A549 (cell line): Measurements from ENCODE around the gene TEX264. TPM values are rescaled to one million over a fixed set of nuclear protein-coding genes. Genes with fewer than 3 reads are reported as not detected.

Experiments used
- ATAC-seq, 2 experiments: fragments of 200-7000 bp in 1 of 2; fragments of >200 bp in 1 of 2; cut with Nextera tagmentation in 1 of 2; cut with Tn5 transposase in 1 of 2; 3 replicates each; pipeline versions ENCODE4 v1.8.0 to v1.9.1; 2018 to 2020; ENCODE audit warnings: mild to moderate bottlenecking in 1 of 2, moderate library complexity in 1 of 2
- CTCF ChIA-PET: fragments of 300-600 bp; sonication (Branson Sonifier 250); formaldehyde crosslinking; extraction: SDS; loops from one replicate; lab custom pipeline; 2021; ENCODE audit warnings: antibody characterized with exemption, inconsistent platforms; lab: Yijun Ruan, JAX
- POLR2A ChIA-PET: fragments of 350-600 bp; formaldehyde crosslinking; extraction: SDS; loops from one replicate; lab custom pipeline; 2021; ENCODE audit warnings: antibody characterized with exemption, inconsistent platforms; lab: Yijun Ruan, JAX
- DNase-seq, 2 experiments: peaks; one replicate each; pipeline versions ENCODE4 v3.0.0 to v3.0.0-alpha.2; 2011 to 2016; ENCODE audit warnings: low read depth in 1 of 2, low spot score in 1 of 2
- FAIRE-seq: peaks from 2 replicates; lab custom pipeline; 2011; peaks lifted over from hg19 to GRCh38; lab: Jason Lieb, UNC
- H3K27ac ChIP-seq, 2 experiments: fragments of >200 bp; sonication (Bioruptor Twin); formaldehyde crosslinking; 3 replicates each; pipeline ENCODE4 v1.5.1; 2016 to 2017
- H3K4me1 ChIP-seq: fragments of >200 bp; sonication (Bioruptor Twin); formaldehyde crosslinking; 3 replicates; pipeline ENCODE4 v1.6.1; 2016
- H3K4me2 ChIP-seq: fragments of >200 bp; sonication (Bioruptor Twin); formaldehyde crosslinking; 3 replicates; pipeline ENCODE4 v1.6.1; 2016
- H3K4me3 ChIP-seq: fragments of >200 bp; sonication (Bioruptor Twin); formaldehyde crosslinking; 3 replicates; pipeline ENCODE4 v1.5.1; 2016
- H3K9me3 ChIP-seq: fragments of >200 bp; sonication (Bioruptor Twin); formaldehyde crosslinking; 3 replicates; pipeline ENCODE4 v1.6.1; 2016
- BHLHE40 ChIP-seq: IDR thresholded peaks from 2 replicates; pipeline ENCODE4 v1.6.1; 2012; ENCODE audit warnings: low read depth, low read length, inconsistent platforms
- CHD2 ChIP-seq: fragments of 150-350 bp; IDR thresholded peaks from 2 replicates; pipeline ENCODE4 v1.6.1; 2014; ENCODE audit warnings: low read length; ENCODE audit not compliant: partially characterized antibody
- CTCF ChIP-seq: fragments of >200 bp; sonication (Bioruptor Twin); formaldehyde crosslinking; IDR thresholded peaks from 3 replicates; pipeline ENCODE4 v1.5.1; 2016
- ELK1 ChIP-seq: fragments of 150-350 bp; IDR thresholded peaks from 2 replicates; pipeline ENCODE4 v1.6.1; 2014; ENCODE audit warnings: low read depth, mild to moderate bottlenecking, low read length
- FOXS1 ChIP-seq: fragments of 250-450 bp; sonication (Bioruptor Pico); IDR thresholded peaks from 2 replicates; pipeline ENCODE4 v1.5.0; 2020; ENCODE audit warnings: mild to moderate bottlenecking, moderate library complexity
- HEYL ChIP-seq: fragments of 250-450 bp; sonication (Bioruptor Pico); IDR thresholded peaks from 2 replicates; pipeline ENCODE4 v1.8.0; 2021; ENCODE audit warnings: mild to moderate bottlenecking, moderate library complexity
- HOXB13 ChIP-seq: fragments of 250-450 bp; sonication (Bioruptor Pico); IDR thresholded peaks from 2 replicates; pipeline ENCODE4 v1.5.0; 2020; ENCODE audit warnings: low read depth, mild to moderate bottlenecking, moderate library complexity
- HOXB5 ChIP-seq: fragments of 250-450 bp; sonication (Bioruptor Pico); IDR thresholded peaks from 2 replicates; pipeline ENCODE4 v1.5.0; 2020; ENCODE audit warnings: mild to moderate bottlenecking, moderate library complexity
- JUNB ChIP-seq: fragments of >200 bp; sonication (Bioruptor Twin); formaldehyde crosslinking; IDR thresholded peaks from 2 replicates; pipeline ENCODE4 v1.6.1; 2016
- MAFK ChIP-seq: fragments of 450-650 bp; IDR thresholded peaks from 2 replicates; pipeline ENCODE4 v1.6.1; 2014; ENCODE audit not compliant: partially characterized antibody
- NFE2L2 ChIP-seq: fragments of 150-350 bp; conservative IDR thresholded peaks from 2 replicates; pipeline ENCODE4 v1.6.1; 2014; ENCODE audit warnings: low read length
- RAD21 ChIP-seq, 2 experiments: fragments of >200 bp in 1 of 2; sonication (Bioruptor Twin) in 1 of 2; formaldehyde crosslinking in 1 of 2; IDR thresholded peaks in 1 of 2; conservative IDR thresholded peaks in 1 of 2; 2 replicates in 1 of 2; 3 replicates in 1 of 2; pipeline ENCODE4 v1.6.1; 2012 to 2018; ENCODE audit warnings: inconsistent platforms in 1 of 2
- SREBF2 ChIP-seq: fragments of 450-650 bp; IDR thresholded peaks from 2 replicates; pipeline ENCODE4 v1.6.1; 2014; ENCODE audit warnings: mild to moderate bottlenecking, moderate library complexity
- ZSCAN20 ChIP-seq: fragments of 250-450 bp; sonication (Bioruptor Pico); IDR thresholded peaks from 2 replicates; pipeline ENCODE4 v1.8.0; 2022; ENCODE audit warnings: mild to moderate bottlenecking, moderate library complexity
- WGBS: methylation state at CpG from one replicate; pipeline ENCODE4 v1.1.6; 2017; ENCODE audit errors: missing lambda C conversion rate; 5-methylcytosine and 5-hydroxymethylcytosine counted together
- polyA plus RNA-seq, 4 experiments: library from polyadenylated mRNA; depleted of rRNA in 3 of 4; stranded (reverse); fragments of >200 nt; fragmentation: RNase III in 1 of 4; extraction: RNeasy Plus Mini Kit Qiagen cat#74134 plus additional on column Dnase treatment in 1 of 4; gene quantifications; 2 replicates in 3 of 4; 3 replicates in 1 of 4; pipeline ENCODE4 v1.2.3, GENCODE V29; 2011 to 2017
- TF ChIP-seq, protein P1 (sequence below): IDR thresholded peaks from 2 replicates; pipeline ENCODE4 v1.6.1; 2012
- TF ChIP-seq, protein P2 (sequence below): fragments of 250-450 bp; sonication (Bioruptor Pico); IDR thresholded peaks from 2 replicates; pipeline ENCODE4 v1.5.0; 2020; ENCODE audit warnings: low read depth, mild to moderate bottlenecking, moderate library complexity
- TF ChIP-seq, protein P3 (sequence below): IDR thresholded peaks from 2 replicates; pipeline ENCODE4 v1.6.1; 2012; ENCODE audit warnings: low read depth, borderline replicate concordance
- TF ChIP-seq, protein P4 (sequence below): fragments of 200-600 bp; sonication (generic); IDR thresholded peaks from 2 replicates; pipeline ENCODE4 v1.6.1; 2016; ENCODE audit warnings: antibody characterized with exemption, mild to moderate bottlenecking, moderate library complexity
- TF ChIP-seq, protein P5 (sequence below): fragments of 250-450 bp; sonication (Bioruptor Pico); IDR thresholded peaks from 2 replicates; pipeline ENCODE4 v1.5.0; 2021; ENCODE audit warnings: mild to moderate bottlenecking, moderate library complexity, borderline replicate concordance

Gene TEX264
- polyA plus RNA-seq, 2 of the 4 experiments (the other 2 are of a cell fraction) = 47.9 to 54.7 TPM

GRCh38 chr3:51712038-51712420, 41.0 kb downstream of the TEX264 start (continued):
- no peak for TF ChIP-seq CTCF
- no peak for TF ChIP-seq BHLHE40
- TF ChIP-seq, protein P1, sequence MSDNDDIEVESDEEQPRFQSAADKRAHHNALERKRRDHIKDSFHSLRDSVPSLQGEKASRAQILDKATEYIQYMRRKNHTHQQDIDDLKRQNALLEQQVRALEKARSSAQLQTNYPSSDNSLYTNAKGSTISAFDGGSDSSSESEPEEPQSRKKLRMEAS = no peak
- no peak for TF ChIP-seq NFE2L2
- TF ChIP-seq SREBF2 = no peak
- TF ChIP-seq FOXS1 (CRISPR knock-in tag) = no peak

GRCh38 chr3:51712511-51712931, 41.5 kb downstream of the TEX264 start:
- FAIRE-seq (no peak), ATAC-seq (no peak), DNase-seq (no peak)
- ChIA-PET POLR2A (no interaction called here), CTCF (no interaction called here)
- Histone ChIP-seq H3K4me3 (no peak overlapping the region), H3K9me3 (no peaks in the 10 kb centered on the region), H3K4me2 (no peak overlapping the region), H3K4me1 (no peaks in the 10 kb centered on the region), H3K27ac (no peak overlapping the region)
- WGBS = 86% methylated on average over 4 of the region's 20 CpGs
- no peak for TF ChIP-seq CTCF

GRCh38 chr3:51712963-51713362, 41.9 kb downstream of the TEX264 start:
- FAIRE-seq = no peak
- TF ChIP-seq, protein P2, sequence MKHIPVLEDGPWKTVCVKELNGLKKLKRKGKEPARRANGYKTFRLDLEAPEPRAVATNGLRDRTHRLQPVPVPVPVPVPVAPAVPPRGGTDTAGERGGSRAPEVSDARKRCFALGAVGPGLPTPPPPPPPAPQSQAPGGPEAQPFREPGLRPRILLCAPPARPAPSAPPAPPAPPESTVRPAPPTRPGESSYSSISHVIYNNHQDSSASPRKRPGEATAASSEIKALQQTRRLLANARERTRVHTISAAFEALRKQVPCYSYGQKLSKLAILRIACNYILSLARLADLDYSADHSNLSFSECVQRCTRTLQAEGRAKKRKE (CRISPR knock-in tag) = no peak
- TF ChIP-seq CHD2 (no peak), HOXB13 (CRISPR knock-in tag) (no peak), RAD21 (conservative IDR thresholded peaks at IDR 0.05 in 1 of 2, IDR thresholded peaks at IDR 0.05 in 1 of 2) (no peak), NFE2L2 (no peak), MAFK (no peak), HEYL (CRISPR knock-in tag) (no peak), ZSCAN20 (CRISPR knock-in tag) (no peak), ELK1 (no peak), HOXB5 (CRISPR knock-in tag) (no peak), JUNB (no peak)
- TF ChIP-seq, protein P3, sequence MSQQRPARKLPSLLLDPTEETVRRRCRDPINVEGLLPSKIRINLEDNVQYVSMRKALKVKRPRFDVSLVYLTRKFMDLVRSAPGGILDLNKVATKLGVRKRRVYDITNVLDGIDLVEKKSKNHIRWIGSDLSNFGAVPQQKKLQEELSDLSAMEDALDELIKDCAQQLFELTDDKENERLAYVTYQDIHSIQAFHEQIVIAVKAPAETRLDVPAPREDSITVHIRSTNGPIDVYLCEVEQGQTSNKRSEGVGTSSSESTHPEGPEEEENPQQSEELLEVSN = no peak
- TF ChIP-seq, protein P4, sequence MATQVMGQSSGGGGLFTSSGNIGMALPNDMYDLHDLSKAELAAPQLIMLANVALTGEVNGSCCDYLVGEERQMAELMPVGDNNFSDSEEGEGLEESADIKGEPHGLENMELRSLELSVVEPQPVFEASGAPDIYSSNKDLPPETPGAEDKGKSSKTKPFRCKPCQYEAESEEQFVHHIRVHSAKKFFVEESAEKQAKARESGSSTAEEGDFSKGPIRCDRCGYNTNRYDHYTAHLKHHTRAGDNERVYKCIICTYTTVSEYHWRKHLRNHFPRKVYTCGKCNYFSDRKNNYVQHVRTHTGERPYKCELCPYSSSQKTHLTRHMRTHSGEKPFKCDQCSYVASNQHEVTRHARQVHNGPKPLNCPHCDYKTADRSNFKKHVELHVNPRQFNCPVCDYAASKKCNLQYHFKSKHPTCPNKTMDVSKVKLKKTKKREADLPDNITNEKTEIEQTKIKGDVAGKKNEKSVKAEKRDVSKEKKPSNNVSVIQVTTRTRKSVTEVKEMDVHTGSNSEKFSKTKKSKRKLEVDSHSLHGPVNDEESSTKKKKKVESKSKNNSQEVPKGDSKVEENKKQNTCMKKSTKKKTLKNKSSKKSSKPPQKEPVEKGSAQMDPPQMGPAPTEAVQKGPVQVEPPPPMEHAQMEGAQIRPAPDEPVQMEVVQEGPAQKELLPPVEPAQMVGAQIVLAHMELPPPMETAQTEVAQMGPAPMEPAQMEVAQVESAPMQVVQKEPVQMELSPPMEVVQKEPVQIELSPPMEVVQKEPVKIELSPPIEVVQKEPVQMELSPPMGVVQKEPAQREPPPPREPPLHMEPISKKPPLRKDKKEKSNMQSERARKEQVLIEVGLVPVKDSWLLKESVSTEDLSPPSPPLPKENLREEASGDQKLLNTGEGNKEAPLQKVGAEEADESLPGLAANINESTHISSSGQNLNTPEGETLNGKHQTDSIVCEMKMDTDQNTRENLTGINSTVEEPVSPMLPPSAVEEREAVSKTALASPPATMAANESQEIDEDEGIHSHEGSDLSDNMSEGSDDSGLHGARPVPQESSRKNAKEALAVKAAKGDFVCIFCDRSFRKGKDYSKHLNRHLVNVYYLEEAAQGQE = no peak
- TF ChIP-seq, protein P5, sequence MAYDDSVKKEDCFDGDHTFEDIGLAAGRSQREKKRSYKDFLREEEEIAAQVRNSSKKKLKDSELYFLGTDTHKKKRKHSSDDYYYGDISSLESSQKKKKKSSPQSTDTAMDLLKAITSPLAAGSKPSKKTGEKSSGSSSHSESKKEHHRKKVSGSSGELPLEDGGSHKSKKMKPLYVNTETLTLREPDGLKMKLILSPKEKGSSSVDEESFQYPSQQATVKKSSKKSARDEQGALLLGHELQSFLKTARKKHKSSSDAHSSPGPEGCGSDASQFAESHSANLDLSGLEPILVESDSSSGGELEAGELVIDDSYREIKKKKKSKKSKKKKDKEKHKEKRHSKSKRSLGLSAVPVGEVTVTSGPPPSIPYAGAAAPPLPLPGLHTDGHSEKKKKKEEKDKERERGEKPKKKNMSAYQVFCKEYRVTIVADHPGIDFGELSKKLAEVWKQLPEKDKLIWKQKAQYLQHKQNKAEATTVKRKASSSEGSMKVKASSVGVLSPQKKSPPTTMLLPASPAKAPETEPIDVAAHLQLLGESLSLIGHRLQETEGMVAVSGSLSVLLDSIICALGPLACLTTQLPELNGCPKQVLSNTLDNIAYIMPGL (CRISPR knock-in tag) = no peak
- 76% methylated on average over 17 of the region's 19 CpGs for whole genome bisulfite sequencing
- CTCF ChIA-PET = no interaction called here
- POLR2A ChIA-PET = no interaction called here
- no peak for DNase-seq
- Histone ChIP-seq H3K27ac (no peak overlapping the region), H3K9me3 (no peaks in the 10 kb centered on the region), H3K4me3 (no peak overlapping the region), H3K4me2 (no peak overlapping the region), H3K4me1 (no peaks in the 10 kb centered on the region)
- ATAC-seq = no peak
